Activated B cell treated with CpG ODN at 0.5 μM for 24 hours (primary cell): ENCODE measurements around the gene THRA. TPM values are rescaled to one million over a fixed set of nuclear protein-coding genes. Genes with fewer than 3 reads are reported as not detected.
A peak's percentile ranks its signal among the peaks of the same experiment; 100 is the strongest.
"Not testable (repeated sequence)": the region's sequence is repeated elsewhere in the genome, so short reads cannot be mapped to it uniquely, and the experiment has no call there.

Source experiments
- ATAC-seq: fragments of 200-7000 bp; cut with Tn5 transposase; one replicate; pipeline ENCODE4 v1.10.0; 2021; ENCODE audit warnings: low read depth, mild to moderate bottlenecking, moderate library complexity
- CTCF ChIA-PET: fragments of 350-600 bp; sonication (Branson Sonifier 250); formaldehyde crosslinking; loops from one replicate; lab custom pipeline; 2021; ENCODE audit warnings: antibody characterized with exemption; lab: Charles Lee
- POLR2A ChIA-PET: fragments of 350-600 bp; sonication (Branson Sonifier 250); formaldehyde crosslinking; loops from one replicate; lab custom pipeline; 2021; ENCODE audit warnings: antibody characterized with exemption; lab: Charles Lee
- DNase-seq: peaks from one replicate; pipeline ENCODE4 v3.0.0; 2022
- H3K27ac Mint-ChIP-seq: one replicate; pipeline ENCODE4 v1.8.0; 2020; ENCODE audit warnings: mixed read lengths
- H3K27me3 Mint-ChIP-seq: one replicate; pipeline ENCODE4 v1.8.0; 2021; ENCODE audit warnings: mixed read lengths
- H3K36me3 Mint-ChIP-seq: one replicate; pipeline ENCODE4 v1.8.0; 2021; ENCODE audit warnings: low read depth, mixed read lengths
- H3K4me1 Mint-ChIP-seq: one replicate; pipeline ENCODE4 v1.8.0; 2021; ENCODE audit warnings: mixed read lengths
- H3K4me3 Mint-ChIP-seq: one replicate; pipeline ENCODE4 v1.8.0; 2020; ENCODE audit warnings: mild to moderate bottlenecking, mixed read lengths
- H3K9me3 Mint-ChIP-seq: one replicate; pipeline ENCODE4 v1.8.0; 2020; ENCODE audit warnings: mixed read lengths
- intact Hi-C: fragments of 100-400 bp; cut with micrococcal nuclease; formaldehyde crosslinking; loops from one replicate; pipeline ENCODE4 v1.15.1; 2024
- total RNA-seq: library from RNA; stranded (reverse); gene quantifications from 2 replicates; pipeline ENCODE4 v1.2.3, GENCODE V29; 2022
- TF ChIP-seq, protein P1 (sequence below): fragments of 200-600 bp; IDR thresholded peaks from one replicate; pipeline ENCODE4 v1.8.0; 2022; ENCODE audit warnings: antibody characterized with exemption, mild to moderate bottlenecking

THRA gene
- total RNA-seq, 1 donor from 2014 or later, result 5.9 TPM

DNA sequence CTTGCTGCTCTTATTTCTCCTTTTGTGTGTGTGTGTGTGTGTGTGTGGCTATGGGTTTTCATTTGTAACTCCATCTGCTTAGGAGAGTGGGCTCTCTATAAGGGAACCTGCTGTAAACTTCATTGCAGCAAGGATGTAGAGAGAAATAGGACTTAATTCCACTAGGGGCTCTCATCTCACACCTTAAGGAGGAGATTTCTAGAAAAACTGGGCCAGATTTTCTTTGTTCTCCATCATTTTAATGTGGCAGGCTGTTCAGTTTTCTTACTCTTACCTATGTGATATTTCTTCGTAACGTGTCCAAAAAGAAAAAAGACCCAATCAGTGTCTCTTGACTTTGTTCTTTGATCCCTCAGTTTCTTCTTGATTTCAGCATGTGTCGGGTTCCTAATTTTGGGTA lies 73.1 kb downstream of the THRA start:
- POLR2A ChIA-PET, result interaction anchor here (2.0 kb wide), 1 partner anchor 23 kb away, joined by 7 read pairs; no protein-coding TSS in a partner anchor
- CTCF ChIA-PET, result no interaction called here
- DNase-seq, result no peak
- ATAC-seq, result no peak
- TF ChIP-seq, protein P1, sequence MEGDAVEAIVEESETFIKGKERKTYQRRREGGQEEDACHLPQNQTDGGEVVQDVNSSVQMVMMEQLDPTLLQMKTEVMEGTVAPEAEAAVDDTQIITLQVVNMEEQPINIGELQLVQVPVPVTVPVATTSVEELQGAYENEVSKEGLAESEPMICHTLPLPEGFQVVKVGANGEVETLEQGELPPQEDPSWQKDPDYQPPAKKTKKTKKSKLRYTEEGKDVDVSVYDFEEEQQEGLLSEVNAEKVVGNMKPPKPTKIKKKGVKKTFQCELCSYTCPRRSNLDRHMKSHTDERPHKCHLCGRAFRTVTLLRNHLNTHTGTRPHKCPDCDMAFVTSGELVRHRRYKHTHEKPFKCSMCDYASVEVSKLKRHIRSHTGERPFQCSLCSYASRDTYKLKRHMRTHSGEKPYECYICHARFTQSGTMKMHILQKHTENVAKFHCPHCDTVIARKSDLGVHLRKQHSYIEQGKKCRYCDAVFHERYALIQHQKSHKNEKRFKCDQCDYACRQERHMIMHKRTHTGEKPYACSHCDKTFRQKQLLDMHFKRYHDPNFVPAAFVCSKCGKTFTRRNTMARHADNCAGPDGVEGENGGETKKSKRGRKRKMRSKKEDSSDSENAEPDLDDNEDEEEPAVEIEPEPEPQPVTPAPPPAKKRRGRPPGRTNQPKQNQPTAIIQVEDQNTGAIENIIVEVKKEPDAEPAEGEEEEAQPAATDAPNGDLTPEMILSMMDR, result no peak
- intact Hi-C loops, result no loop called here
- H3K27me3 Mint-ChIP-seq, result no peaks in the 10 kb centered on the region
- no peaks in the 10 kb centered on the region for H3K9me3 Mint-ChIP-seq
- H3K4me3 Mint-ChIP-seq, result no peak overlapping the region
- H3K27ac Mint-ChIP-seq, result peak overlapping the region; percentile 14
- H3K36me3 Mint-ChIP-seq, result peaks cover 65% of the 10 kb centered on the region
- H3K4me1 Mint-ChIP-seq, result peaks cover 14% of the 10 kb centered on the region

DNA sequence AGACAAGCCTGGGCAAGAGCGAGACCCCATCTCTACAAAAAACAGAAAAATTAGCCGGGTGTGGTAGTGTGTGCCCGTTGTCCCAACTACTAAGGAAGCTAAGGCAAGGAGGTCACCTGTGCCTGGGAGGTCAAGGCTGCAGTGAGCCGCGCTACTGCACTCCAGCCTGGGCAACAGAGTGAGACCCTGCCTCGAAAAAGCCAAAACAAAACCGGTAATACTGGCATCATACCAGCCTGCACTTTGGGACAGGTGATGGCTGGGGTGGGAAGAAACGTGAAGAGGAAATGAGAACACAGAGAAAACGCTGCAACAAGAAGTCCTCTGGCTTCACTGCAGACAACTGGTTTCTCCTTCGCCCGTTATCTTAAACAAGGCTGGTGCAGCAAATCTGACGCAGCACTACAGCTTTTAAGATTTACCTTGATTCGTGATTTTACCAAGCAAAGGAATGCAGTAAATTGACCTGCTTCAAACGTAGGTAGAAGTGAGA lies 76.8 kb downstream of the THRA start:
- H3K27me3 Mint-ChIP-seq, result no peaks in the 10 kb centered on the region
- peak overlapping the region; percentile 92 for H3K27ac Mint-ChIP-seq
- peaks cover 46% of the 10 kb centered on the region for H3K36me3 Mint-ChIP-seq
- peak overlapping the region; percentile 93 for H3K4me3 Mint-ChIP-seq
- ATAC-seq, result peak; percentile 19
- TF ChIP-seq, protein P1, result no peak
- peaks cover 29% of the 10 kb centered on the region for H3K4me1 Mint-ChIP-seq
- DNase-seq, result peak; percentile 20
- no peaks in the 10 kb centered on the region for H3K9me3 Mint-ChIP-seq
- intact Hi-C loops, result loop anchor here (1.0 to 2.0 kb wide), 9 partner anchors 16 to 679 kb away; partner anchors contain the start of genes CDK12, MED24 and PSMD3
- ChIA-PET POLR2A (interaction anchor here (0.6 to 4.6 kb wide), 20 partner anchors 10 to 678 kb away, joined by 3 to 87 read pairs (median 8); partner anchors contain the start of genes CDK12, MED24, MSL1 and NR1D1), CTCF (interaction anchor here (0.9 to 2.8 kb wide), 6 partner anchors 18 to 79 kb away, joined by 3 to 23 read pairs (median 4); partner anchors contain the start of genes MSL1 and WIPF2)

GRCh38 chr17:40143166-40143565 lies 80.4 kb downstream of the THRA start:
- CTCF ChIA-PET, result interaction anchor here (1.5 kb wide), 1 partner anchor 25 kb away, joined by 3 read pairs; no protein-coding TSS in a partner anchor
- H3K9me3 Mint-ChIP-seq, H3K27ac Mint-ChIP-seq, H3K27me3 Mint-ChIP-seq, DNase-seq, ATAC-seq, H3K4me3 Mint-ChIP-seq, POLR2A ChIA-PET, intact Hi-C loops: not testable (repeated sequence)
- H3K4me1 Mint-ChIP-seq, result peaks cover 42% of the 10 kb centered on the region
- H3K36me3 Mint-ChIP-seq, result peaks cover 45% of the 10 kb centered on the region

Other genes starting within 250 kb of the THRA start
- gene IKZF3, start 198.7 kb upstream of the THRA start, total RNA-seq, result 208 and 220 TPM in 2 replicates
- gene ZPBP2, start 194.8 kb upstream of the THRA start, total RNA-seq, result 1.2 and 1.6 TPM in 2 replicates
- 10.3 and 11.7 TPM in 2 replicates for gene GSDMB, start 144.3 kb upstream of the THRA start, total RNA-seq
- 38.5 and 49.1 TPM in 2 replicates for gene ORMDL3, start 135.4 kb upstream of the THRA start, total RNA-seq
- not detected in 2 replicates for gene LRRC3C, start 135.2 kb upstream of the THRA start, total RNA-seq
- not detected in 2 replicates for gene GSDMA, start 100.0 kb upstream of the THRA start, total RNA-seq
- 115 and 127 TPM in 2 replicates for gene PSMD3, start 82.2 kb upstream of the THRA start, total RNA-seq
- not detected in 2 replicates for gene CSF3, start 47.5 kb upstream of the THRA start, total RNA-seq
- 110 and 127 TPM in 2 replicates for gene MED24, start 8.6 kb upstream of the THRA start, total RNA-seq
- gene NR1D1, start 37.6 kb downstream of the THRA start, total RNA-seq, result 5.5 and 6.1 TPM in 2 replicates
- gene MSL1, start 59.0 kb downstream of the THRA start, total RNA-seq, result 84.5 and 101 TPM in 2 replicates
- 110 and 119 TPM in 2 replicates for gene CASC3, start 77.6 kb downstream of the THRA start, total RNA-seq
- gene RAPGEFL1, start 114.5 kb downstream of the THRA start, total RNA-seq, result 4.9 and 7.0 TPM in 2 replicates
- 28.4 and 32.9 TPM in 2 replicates for gene WIPF2, start 156.3 kb downstream of the THRA start, total RNA-seq
- 9.2 and 9.7 TPM in 2 replicates for gene CDC6, start 224.9 kb downstream of the THRA start, total RNA-seq
- gene RARA, start 246.2 kb downstream of the THRA start, total RNA-seq, result 71.2 and 72.5 TPM in 2 replicates